HG03060 (cell line): ENCODE results near the gene TEPSIN.

Experiments used
- ATAC-seq: cut with Tn5 transposase; IDR thresholded peaks from one replicate; pipeline ENCODE4 v1.9.1; 2021; ENCODE audit warnings: low read depth, moderate number of reproducible peaks; ENCODE audit not compliant: unreplicated experiment

The TEPSIN gene

GRCh38 chr17:81222906-81223761 is 15.7 kb downstream of the TEPSIN start, which contains the start of gene CEP131:
TSS of gene CEP131 (minus strand) at chr17:81222965. CDS start at chr17:81220056, 2,909 bp downstream.
- ATAC-seq, result peak; percentile 91

GRCh38 chr17:81222620-81222905 is 16.3 kb downstream of the TEPSIN start:
- ATAC-seq, result no peak

GRCh38 chr17:81221842-81222619 is 16.8 kb downstream of the TEPSIN start:
- ATAC-seq, result no peak

- ATAC-seq, result no peak
Observed at GRCh38 chr17:81221371-81221841, 17.4 kb downstream of the TEPSIN start.

GRCh38 chr17:81219476-81220180 is 19.2 kb downstream of the TEPSIN start:
- ATAC-seq, result no peak

GRCh38 chr17:81218991-81219390 is 19.9 kb downstream of the TEPSIN start:
- ATAC-seq, result no peak

- no peak for ATAC-seq
Observed at GRCh38 chr17:81218459-81218858, 20.4 kb downstream of the TEPSIN start.

- ATAC-seq, result no peak
Observed at GRCh38 chr17:81217491-81217890, 21.4 kb downstream of the TEPSIN start.

GRCh38 chr17:81213978-81214377 is 24.9 kb downstream of the TEPSIN start:
- no peak for ATAC-seq

- no peak for ATAC-seq
Observed at GRCh38 chr17:81212365-81212764, 26.5 kb downstream of the TEPSIN start.

GRCh38 chr17:81210868-81211267 is 28.0 kb downstream of the TEPSIN start:
- no peak for ATAC-seq

GRCh38 chr17:81210466-81210865 is 28.4 kb downstream of the TEPSIN start:
- no peak for ATAC-seq

- no peak for ATAC-seq
Observed at GRCh38 chr17:81209141-81209540, 29.7 kb downstream of the TEPSIN start.

- no peak for ATAC-seq
Observed at GRCh38 chr17:81208651-81209050, 30.2 kb downstream of the TEPSIN start.

GRCh38 chr17:81207610-81208581 is 31.0 kb downstream of the TEPSIN start:
- no peak for ATAC-seq

GRCh38 chr17:81206657-81207056 is 32.2 kb downstream of the TEPSIN start:
- ATAC-seq, result no peak

- no peak for ATAC-seq
Observed at GRCh38 chr17:81206166-81206565, 32.7 kb downstream of the TEPSIN start.

- ATAC-seq, result no peak
Observed at GRCh38 chr17:81204578-81204977, 34.3 kb downstream of the TEPSIN start.

- ATAC-seq, result no peak
Observed at GRCh38 chr17:81203136-81203535, 35.7 kb downstream of the TEPSIN start.

- ATAC-seq, result no peak
Observed at GRCh38 chr17:81202318-81202717, 36.5 kb downstream of the TEPSIN start.
